Activated T-helper 1 cell treated with Interleukin-2 at 50 U/mL for 16 hours (primary cell): ENCODE measurements around the gene RAB40B.

Experiments used
- DNase-seq: peaks from one replicate; pipeline ENCODE4 v3.0.0-alpha.2; 2020; ENCODE audit warnings: low read depth

The RAB40B gene

DNA sequence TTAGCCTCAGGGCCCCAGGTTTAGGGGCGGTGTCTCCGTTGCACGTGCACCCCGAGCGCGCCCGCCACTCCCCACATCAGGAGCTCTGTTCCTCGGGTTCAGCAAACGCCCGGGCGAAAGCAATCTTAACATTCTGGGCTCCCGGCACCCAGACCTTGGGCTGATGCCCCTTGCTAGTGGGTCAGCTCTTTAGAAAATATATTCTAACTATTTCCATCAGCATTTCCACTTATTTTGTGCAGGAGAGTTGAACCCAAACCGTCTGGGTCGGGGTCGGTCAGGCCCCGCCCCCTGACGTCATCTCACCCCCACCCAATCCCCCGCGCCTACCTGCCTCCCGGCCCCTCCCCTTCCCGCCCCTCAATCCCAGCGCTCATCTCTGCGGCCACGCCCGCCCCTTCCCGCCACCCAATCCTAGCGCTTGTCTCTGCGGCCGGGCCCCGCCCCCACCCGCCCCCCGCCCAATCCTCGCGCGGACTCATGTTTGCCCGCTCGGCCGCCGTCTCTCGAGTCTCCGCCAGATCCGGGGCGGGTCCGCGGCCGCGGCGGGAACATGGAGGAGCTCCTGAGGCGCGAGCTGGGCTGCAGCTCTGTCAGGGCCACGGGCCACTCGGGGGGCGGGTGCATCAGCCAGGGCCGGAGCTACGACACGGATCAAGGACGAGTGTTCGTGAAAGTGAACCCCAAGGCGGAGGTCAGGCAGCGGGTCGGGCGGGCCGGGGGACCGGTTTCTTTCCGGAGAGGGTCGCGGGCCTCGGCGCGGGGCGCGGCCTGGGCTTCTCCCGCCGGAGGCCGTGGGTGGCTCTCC is 17.9 kb upstream of the RAB40B start, which contains the start of gene FN3KRP:
FN3KRP (plus strand) TSS at position 504 of the 808 bp plus-strand sequence; CDS start at position 554, 50 bp downstream.
- DNase-seq, result peak; percentile 80

DNA sequence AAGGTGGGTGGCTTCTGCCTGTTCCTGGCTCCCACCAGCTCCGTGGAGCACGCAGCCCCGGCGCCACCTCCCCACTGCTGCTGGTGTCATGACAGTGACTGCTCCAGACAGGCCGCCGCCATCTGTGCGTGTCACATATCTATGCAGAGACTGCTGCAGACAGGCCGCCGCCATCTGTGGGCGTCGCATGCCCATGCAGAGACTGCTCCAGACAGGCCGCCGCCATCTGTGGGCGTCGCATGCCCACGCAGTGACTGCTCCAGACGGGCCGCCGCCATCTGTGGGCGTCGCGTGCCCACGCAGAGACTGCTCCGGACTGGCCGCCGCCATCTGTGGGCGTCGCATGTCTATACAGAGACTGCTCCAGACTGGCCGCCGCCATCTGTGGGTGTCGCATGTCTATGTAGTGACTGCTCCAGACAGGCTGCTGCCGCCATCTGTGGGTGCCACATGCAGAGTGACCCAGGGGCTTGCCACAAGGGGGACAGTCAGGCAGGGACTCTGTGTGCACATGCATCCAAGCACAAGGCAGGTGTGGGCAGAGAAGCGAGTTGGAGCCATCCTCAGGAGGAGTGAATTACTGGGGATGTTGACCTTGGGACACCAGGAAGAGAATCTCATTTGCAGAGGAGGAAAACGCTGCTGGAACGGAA is 14.7 kb upstream of the RAB40B start:
- no peak for DNase-seq

DNA sequence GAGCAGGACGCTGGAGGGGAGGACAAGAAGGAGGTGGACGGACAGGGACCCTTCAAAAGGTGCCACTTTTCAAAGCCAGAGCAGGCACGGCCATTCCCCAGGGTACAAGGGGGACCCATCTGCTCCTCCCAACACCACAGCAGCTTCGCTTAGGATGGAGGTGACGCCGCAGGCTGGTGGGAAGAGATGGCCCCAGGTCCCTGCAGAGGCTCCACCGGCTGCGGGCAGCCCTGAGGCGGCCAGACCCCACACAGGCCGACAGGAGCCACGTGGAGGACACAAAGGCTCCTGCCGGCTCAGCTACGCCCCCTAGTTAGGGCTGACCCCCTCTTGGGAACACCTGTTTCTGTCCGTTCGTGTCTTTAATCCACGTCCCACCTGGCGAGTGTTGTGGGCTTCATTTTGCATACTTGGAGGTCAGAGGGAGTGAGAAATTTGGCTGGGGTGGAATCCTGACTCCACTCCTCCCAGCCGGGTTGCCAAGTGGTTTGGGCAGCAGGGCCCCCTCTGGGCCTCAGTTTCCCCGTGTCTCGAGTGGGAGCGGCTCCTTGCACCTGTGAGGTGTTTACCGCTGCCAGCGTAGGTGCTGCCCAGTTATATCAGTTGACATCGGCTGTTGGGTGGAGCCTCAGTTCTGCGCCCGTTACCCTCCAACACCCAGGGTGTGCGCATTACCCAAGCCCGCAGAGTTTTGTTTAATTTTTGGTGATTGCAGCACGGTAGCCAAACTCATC is 12.2 kb upstream of the RAB40B start:
- DNase-seq, result no peak

DNA sequence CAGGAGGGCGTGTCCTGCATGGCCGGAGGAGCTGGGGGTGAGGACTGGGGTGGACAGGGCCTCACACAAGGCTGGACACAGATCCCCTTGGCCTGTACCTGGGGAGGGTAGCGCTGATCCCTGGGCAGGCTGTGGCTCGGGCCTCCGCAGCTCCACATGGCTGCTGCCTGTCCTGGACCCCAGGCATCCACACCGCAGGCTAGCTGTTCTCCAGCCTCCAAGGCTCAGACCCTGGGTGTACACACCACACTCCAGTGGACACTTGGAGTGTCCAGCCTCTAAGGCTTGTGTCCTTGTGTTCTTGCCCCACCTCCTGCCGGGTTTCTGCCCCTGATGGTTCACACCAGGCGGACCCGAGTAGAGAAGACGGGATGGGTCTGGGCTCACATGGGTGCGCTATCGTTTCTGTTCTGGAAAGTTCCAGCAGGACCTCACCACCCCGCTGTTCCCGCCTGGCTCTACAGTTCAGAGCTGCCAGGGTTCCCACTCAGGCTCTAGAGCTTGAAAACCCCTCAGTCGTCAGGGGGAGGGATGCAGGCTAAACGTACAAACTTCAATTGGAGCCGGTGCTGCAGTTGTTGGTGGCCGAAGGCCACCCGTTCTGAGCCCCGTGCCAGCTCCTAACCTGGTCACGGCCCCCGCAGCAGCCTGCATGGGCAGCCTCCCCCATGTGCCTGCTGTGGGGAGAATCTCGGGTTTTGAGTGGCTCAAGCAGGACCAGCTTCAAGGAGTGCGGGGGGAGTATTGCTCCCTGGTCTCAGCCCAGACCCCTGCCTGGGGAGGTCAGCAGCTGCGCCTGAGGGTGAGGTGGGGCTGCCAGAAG is 11.4 kb upstream of the RAB40B start:
- DNase-seq, result no peak

DNA sequence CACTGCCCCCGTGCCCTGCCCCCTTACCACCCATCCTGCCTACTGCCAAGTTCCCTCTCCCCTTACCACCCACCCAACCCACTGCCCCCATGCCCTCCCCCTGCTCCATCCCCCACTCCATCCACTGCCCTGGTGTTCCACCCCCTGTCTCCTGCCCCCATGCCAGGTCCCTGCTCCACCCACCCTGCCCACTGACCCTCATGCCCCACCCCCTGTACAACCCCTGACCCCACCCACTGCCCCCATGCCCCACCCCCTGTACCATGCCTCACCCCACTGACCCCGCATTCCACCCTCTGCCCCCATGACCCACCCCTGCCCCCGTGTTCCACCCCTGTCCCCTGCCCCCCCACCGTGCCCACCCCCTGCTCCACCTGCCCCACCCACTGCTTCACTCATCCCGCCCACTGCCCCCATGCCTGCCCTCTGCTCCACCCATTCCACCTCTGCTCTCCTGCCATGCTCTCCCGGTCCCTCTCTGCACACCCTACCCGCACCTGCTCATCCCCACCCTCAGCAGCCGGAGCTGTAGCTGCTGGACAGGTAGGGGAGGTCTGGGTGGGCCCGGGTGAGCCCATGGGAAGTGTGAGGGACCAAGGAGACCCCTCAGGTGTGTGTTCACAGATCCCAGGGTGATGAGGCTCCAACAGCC is 10.7 kb upstream of the RAB40B start:
- no peak for DNase-seq

DNA sequence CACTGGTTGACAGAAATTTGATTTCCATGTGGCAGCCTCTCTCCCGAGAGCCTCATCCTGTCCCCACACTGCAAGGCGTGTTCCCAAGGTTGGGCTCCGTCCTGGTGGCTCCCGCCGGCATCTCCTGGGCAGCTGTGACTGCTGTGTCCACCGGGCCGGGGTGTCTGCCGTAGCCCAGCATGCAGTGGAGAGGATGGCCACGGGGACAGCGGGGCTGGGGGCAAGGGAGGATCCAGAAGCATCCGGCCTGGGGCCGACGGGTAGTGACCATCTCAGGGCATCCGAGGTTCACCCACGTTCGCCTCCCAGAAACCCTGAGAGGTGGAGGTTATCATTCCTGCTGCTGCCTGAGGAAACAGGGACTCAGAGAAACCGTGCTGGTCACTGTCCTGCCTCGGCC is 7.3 kb upstream of the RAB40B start:
- DNase-seq, result no peak

DNA sequence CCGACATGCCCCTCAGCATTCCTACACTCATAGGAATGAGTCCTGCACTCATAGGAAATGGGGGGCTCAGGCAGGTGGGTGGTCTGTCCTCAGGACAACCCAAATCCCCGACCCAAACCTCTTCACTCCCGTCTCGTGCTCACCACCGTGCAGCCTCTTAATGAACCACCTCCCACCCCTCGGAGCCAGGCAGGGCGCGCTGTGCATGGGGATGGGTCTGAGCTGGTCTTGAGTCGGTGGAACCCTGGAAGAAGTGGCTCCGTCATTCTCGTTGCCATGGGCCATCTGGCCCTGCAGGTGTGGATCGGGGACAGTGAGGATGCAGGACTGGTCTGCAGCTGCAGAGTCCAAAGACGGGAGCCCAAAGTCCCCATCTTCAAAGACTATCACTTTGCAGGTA is 6.4 kb upstream of the RAB40B start:
- no peak for DNase-seq

DNA sequence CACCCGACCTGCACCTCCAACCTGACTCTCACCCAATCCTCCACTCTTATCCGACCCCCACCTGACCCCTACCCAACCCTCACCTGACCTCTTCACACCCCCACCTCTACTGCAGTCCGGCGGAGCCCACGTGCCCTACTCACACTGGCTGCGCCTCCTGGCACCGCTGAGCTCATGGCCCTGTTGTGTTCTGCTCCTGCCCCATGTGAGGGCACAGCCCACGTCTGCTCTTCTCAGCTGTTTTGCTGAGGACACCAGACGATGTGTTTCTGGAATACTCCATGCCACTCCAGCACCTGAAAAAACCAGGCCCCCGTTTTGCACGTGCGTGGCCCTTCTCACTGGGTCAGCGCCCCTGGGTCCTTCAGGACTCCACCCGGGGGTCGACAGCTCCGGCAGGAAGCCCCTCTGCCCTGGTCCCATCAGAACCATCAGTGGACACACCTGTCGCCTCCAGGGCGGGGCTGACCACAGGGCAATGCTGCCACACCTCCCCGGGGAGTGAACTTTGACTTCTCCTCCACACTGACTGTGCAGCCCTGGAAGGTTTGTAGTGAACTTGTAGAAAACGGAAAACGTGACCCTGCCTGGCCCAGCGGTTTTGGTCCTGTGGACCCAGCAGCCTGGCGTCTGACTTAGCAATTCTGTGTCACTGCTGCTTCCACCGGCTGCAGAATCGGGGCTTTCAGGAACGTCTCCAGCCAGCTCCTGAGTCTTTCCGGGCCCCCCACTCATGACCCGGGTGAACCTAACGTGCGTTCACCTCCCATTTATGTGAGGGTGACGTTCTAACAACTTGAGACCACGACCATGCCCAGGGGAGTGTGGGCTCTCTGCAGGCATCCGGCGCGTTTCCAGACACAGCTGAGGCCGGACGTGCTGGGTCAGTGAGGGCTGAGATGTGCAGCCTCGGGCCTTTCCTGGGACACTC is 5.7 kb upstream of the RAB40B start:
- no peak for DNase-seq

DNA sequence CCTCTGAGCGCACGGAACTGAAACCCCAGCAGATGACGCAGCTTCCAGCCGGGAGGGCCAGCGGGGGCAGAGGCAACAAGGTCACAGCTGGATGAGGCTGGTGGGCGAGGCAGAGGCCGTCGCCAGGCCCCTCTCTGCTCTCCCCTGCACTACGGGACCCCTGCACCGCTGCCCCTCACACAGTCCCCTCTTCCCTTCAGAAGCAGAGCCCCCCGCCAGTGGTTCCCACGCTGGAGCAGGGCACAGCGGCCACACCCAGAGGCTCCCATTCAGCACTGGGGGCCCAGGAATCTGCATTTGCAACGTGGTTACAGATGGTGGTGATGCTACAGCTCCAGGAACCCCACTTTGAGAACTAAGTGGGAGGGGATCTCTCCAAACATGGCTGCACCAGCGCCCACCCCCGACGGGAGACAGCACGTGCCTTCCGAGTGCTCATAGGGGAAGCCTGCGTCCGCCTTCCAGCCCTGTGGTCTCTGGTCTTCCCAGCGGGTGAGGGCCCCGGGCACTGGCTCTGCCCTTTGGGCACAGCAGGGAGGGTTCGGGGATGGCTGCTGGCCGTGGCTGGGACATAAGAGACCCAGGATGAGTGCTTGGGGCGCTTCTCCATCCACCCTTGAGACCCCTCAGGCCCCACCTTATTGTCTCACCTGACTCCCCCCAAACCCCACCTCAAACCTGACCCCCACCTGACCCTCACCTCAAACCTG is 4.7 kb upstream of the RAB40B start:
- no peak for DNase-seq

DNA sequence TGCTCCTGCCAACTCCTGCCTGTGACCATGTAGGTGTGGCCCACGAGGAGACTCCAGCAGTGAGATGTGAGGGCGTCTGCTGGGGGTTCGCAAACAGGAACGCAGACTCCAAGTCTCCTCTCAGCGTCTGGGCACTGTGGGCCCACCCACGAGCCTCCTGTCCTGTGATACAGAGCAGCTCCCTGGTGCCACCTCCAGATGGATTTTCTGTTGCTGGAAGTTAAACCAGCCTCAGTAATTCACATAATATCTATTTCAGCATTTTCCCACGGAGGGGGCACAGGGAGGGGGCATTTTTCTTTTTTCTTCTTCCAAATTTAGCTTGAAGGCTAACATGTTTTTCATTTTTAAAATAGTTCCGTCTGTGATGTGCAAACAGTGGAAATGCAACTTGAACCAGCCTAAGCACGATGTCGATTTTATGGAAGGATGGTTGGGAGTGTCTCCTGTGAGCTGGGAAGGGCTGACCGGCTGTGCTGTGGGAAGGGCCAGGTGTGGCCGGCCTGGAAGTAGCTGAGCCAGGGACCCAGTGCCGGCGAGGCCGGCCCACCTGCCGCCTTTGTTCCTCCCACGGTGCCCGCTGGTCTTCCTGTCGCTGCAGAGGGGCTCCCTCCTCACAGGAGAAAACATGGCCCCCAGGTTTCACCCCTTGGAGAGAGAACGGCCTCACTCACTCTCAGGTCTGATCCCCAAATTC is 3.9 kb upstream of the RAB40B start:
- no peak for DNase-seq

DNA sequence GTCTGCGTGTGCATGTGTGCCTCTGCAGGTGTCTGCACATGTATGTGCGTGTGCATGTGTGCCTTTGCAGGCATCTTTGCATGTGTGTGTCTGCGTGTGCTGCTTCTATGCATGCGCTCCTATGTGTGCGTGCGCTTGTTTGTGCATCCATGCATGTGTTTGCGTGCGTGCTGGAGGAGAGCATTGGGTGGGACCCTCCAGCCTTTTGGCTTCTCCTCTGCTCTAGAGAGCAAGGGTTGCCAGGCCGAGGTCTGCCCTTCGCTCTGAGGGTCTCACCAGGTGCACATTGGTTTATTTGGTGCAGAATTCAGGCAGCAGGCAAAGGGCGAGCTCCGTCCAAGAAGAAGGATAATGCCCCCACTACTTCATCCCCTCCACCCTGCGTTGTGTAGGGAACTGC is 1.1 kb upstream of the RAB40B start:
- DNase-seq, result no peak

DNA sequence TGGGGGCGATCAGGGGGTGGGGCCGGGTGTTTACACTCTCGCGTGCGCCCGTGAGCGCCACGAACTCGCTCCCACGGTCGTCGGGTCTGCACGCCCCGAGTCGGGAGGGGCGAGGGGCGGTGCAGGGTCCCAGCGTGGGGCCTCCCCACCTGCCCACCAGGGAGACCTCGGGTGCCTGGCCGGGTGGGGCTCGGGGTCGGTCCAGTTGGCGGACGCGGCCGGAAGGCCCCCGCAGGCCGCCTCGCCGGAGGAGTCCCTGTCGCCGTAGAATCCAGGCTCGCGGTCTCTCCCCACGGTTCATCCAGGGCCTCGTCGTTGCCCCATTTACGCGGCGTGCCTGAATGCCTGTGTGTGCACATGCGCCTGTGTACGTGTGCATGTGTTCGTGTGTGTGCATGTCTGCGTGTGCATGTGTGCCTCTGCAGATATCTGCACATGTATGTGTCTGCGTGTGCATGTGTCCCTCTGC is 510 bp upstream of the RAB40B start:
- no peak for DNase-seq

DNA sequence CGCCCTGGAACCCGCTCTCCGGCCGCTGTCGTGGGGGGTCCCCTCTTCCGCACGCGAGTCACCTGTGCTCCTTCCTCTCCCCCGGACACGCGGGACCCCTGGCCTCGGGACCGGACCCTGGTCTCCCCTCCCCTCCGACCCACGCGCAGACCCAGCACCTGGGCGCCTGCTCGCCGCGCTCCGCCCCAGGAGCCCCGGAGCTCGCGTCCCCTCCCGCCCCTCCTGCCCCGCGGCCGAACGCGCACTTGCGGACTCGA is 762 bp downstream of the RAB40B start:
- no peak for DNase-seq

DNA sequence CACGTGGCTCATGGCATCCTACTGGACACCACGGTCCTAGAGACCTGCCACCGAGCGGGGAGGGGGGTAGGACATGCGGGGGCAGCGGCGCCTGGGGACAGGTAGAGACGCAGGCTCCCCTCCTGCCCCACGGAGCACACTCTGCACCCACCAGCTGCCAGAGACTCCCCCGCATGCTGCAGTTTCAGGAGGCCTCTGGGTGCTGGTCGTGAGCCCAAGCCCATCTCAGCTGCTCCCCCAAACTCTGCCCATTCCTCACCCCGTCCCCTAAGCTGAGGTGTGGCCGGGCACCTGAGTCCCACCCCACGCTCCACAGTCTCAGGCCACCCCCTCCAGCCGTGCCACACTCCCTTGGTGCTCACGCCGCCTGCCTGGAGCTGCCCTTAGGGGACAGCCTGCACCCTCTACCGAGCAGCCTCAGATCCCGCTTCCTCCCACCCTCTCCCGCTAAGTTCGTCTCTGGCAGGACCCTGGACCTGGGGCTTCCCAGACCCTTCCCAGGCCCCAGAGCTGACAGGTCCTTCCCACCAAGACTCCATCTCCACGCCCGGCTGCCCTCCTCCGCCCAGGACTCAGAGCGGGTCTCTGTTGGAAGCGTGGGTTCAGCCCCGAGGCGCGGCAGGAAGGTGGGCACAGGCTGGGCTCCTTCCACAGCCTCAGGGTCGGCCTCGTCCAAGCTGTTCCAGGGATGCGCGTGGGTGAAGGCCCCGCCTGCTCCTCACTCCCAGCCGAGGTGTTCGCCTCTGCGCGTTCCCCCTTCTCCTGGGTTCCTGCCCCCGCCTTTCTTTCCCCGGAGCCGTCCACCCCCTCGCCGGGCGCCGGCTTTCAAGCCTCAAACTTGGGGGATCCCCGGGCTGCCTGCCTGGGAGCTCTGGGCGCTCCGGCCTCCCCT is 1.3 kb downstream of the RAB40B start:
- no peak for DNase-seq

DNA sequence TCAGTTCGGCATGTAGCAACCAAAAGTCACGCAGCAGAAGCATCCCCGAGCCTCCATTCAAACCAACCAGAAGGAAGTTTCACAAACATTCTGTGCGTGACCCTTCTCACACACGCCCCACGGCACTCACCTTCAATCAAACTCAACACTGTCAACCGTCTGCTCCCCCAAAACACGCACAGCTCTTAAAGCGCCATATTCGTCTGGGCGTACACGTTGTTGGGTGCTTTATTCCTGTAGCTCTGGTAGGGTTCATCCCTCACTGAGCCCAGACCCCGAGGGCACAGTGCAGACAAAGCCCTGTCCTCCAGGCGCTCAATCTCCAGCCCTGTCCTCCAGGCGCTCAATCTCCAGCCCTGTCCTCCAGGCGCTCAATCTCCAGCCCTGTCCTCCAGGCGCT is 2.2 kb downstream of the RAB40B start:
- no peak for DNase-seq

DNA sequence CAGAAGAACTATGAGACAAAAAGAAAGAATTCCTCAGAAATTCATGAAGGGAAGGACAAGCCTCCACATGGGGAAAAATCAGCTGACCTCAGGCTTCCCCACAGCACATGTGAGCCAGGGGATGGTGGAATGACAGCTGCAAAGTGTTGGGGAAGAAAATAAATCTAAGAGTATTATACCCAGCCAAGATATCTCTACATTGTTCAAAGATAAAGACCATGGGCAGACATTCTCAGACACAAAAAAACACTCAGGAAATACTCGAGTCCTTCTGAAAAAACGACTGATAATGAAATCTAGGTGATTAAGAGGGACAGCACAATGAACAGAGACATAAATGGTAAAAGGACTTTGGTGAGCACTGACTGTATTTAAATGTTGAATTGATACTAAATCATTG is 3.9 kb downstream of the RAB40B start:
- DNase-seq, result no peak

DNA sequence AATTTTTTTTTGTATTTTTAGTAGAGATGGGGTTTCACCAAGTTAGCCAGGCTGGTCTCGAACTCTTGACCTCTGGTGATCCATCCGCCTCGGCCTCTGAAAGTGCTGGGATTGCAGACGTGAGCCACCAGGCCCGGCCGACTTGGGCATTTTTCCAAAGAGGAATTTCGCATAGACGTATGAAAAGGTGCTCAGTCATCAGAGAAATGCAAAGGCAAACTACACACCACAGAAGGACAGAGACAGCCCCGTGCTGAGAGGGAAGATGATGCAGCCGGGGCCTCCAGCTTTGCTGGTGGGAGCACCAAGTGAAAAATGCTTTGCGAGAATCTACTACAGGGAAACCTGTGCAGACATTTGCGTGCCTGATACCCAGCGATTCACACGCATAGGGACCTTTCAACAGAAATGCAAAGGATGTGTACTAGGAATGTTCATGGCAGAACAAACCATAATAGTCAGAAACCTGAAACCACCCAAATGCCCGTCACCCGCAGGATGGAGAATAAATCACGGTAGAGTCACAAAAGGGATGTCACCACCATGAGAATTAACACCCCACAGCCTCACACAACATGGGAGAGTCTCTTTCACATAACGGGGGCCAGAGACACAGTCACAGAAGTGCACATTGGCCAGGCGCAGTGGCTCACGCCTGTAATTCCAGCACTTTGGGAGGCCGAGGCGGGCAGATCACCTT is 5.2 kb downstream of the RAB40B start:
- DNase-seq, result no peak

DNA sequence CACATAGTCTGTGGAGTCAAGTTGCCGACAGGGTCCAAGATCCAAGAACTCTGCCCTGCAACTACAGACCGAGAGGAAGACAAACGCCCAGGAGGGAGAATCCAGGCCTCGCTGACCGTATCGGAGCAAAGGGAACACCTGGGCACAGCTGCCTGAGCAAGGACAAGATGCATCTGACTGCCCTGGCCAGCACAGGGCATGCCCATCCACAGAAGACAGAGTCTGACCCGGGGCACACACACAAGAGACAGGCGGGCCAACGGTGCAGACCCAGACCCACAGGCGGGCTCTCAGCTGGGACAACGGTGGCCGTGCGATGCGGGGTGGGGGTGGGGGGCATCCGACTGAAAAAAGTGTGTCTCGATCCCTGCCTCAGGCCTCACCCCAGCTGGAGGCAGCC is 6.2 kb downstream of the RAB40B start:
- no peak for DNase-seq
